GM19351 (cell line): ENCODE measurements around the gene TERB1.

Experiments used
- ATAC-seq: cut with Tn5 transposase; IDR thresholded peaks from one replicate; pipeline ENCODE4 v1.9.1; 2021; ENCODE audit warnings: mild to moderate bottlenecking, moderate library complexity; ENCODE audit not compliant: unreplicated experiment

The TERB1 gene

DNA sequence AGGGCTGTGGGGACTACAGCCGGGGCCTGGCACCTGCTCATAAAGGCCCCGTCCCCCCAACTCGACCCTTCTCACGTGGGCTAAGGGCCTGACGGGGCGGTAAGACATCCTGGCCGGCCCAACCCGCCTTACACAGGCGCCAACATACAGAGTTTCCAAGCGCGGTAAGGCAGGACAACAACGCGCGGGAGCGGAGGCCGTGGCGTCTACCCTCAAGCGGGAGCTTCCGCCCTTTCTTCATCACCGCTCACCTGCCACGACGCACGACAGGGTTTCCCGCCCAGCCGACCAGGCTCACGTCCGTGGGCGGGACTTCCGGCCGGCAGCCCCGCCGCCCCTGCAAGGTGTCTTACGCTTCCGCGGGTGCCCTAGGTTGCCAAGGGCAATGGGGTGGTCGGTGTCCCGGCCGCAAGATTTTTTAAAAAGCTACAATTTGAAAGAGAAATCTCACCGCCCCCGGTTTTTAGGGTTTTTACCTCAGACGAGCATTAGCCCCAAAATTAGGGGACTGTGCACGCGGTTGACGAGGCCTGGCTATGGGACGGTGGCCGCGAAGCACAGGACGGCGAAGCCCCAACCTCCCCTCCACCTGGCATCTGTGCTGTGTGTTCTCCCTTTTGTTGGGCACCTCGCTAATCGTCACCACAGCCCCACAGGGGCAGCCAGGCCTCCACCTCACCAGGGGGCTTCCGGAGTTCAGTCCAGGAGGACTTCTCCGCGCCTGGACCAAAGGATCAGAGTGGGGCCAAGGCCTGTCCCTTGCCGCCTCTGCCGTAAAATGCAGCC is at the start of gene TERB1:
TERB1 (minus strand) TSS at position 265 of the 786 bp plus-strand sequence. CDS start 4,786 bp downstream, outside the sequence.
- no peak for ATAC-seq

GRCh38 chr16:66850115-66850815 is 48.9 kb upstream of the TERB1 start:
- no peak for ATAC-seq

DNA sequence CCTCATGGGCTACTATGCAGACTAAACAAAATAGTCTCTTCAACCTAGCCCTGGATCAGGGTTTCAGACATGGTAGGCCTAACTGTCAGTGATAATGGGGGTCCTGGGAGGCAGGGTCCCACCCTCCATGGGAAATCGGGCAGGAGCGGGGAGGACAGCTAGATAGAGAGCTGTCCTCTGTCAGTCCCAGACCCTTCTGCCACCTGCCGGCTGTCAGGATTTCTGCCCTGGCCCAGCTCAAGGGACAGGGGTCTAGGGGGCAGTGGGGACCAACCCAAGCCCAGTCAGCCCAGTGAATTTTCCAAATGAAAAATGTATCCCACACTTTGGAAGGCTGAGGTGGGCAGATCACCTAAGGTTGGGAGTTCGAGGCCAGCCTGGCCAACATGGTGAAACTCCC is 48.2 kb upstream of the TERB1 start:
- no peak for ATAC-seq

DNA sequence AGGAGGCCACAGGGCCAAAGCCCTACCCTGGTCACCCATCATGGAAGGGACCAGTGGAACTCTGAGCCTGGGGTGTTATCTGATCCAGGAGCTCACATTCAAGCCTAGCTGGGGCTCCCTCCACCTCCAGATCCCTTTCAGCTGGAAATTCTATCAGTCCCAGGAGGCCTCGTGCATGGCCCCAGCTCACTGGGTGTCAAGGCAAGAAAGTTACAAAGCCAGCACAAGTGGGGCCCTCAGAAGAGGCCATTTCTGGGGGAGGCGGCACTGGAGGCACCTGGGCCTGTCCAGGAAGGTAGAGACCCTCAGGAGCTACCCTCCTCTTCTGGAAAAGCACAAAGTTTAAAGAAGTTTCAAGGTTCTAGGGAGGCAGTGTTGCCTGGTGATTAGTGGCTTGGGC is 47.6 kb upstream of the TERB1 start:
- ATAC-seq, result no peak

- ATAC-seq, result no peak
These were observed 46.8 kb upstream of the TERB1 start for GRCh38 chr16:66848172-66848571.

- no peak for ATAC-seq
These were observed 46.2 kb upstream of the TERB1 start for GRCh38 chr16:66847533-66848067.

DNA sequence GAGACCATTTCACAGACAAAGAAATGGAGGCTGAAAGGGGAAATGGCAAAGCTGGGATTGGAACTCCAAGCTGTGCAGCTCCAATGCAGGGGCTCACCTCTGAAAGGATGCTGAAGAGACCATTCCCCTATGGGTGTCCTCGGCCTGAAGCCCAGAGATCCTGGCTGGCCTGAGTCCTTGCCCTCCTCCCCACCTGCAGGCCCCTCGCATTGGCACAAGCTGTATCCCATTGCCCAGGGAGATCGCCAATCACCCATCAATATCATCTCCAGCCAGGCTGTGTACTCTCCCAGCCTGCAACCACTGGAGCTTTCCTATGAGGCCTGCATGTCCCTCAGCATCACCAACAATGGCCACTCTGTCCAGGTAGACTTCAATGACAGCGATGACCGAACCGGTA is 45.4 kb upstream of the TERB1 start:
- ATAC-seq, result no peak

GRCh38 chr16:66846266-66846665 is 44.9 kb upstream of the TERB1 start:
- peak; percentile 47 for ATAC-seq

DNA sequence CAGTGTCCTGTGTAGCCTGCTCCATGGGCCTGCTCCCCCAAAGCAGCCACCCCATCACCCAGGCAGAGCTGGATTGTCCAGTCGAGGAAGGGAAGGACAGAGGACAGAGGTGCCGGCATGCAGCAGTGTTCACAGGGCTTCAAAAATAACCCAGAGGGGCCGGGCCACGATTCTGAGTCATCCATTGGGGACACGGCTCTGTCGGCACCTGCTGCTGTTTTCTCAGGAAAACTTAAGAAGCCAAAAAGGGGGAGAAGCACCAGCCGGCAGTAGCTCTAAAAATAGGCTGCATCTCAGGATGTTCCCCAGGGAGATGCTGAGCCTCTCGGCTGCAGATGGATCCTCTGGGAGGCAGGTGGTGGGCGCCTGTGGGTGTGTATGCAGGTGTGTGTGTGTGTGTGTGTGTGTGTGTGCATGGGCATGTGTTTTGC is 44.4 kb upstream of the TERB1 start:
- no peak for ATAC-seq

DNA sequence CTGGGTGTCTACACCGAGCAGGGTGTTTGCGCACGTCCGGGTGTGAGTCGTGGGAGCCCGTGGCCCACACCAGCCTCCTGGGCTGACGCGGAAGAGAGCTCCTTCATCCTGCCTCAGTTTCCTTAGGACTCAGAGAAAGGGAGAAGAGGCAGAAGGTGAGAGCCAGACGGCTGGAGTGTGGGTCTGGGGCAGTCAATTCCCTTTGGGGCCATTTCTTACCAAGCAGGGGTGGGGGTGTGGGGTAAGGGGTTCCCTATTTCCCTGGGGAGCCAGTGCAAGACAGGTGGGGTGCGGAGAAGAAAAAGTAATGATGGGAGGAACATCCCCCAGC is 43.7 kb upstream of the TERB1 start:
- no peak for ATAC-seq

DNA sequence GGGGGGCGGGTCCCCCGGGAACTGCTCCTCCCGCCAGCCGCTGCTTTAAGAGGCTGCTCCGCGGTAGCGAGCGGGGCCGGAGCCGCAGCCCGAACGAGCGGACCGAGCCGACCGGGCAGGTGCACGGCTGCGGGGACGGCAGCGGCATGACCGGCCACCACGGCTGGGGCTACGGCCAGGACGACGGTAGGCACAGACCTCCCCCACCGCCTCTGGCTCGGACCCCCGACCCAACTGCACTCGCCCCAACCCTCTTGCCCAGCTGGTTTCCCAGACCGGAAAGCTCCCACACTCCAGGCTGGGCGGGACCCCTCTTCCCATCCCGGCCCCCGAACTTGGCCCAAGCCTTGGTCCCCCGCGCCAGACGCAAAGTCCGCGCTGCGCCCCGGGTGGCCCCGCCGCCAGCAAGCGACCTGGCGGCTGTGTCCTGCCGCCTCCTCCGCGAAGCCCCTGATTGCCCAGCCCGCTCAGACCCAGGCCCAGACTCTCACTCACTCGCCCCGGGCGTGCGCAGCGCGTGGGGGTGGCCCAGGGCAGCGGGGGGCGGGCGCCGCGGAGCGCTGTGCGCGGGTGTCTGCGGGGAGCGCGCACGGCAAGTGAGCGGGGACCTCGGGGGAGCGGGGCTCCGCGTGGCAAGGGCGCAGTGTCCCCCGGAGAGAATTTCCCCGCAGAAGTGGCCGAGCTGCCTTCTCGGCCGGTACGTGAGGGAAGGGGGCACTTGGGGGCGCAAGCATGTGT is 43.1 kb upstream of the TERB1 start, which contains the start of gene CA7:
CA7 (plus strand) TSS at position 73 of the 738 bp plus-strand sequence; CDS start at position 147, 74 bp downstream.
- ATAC-seq, result no peak

DNA sequence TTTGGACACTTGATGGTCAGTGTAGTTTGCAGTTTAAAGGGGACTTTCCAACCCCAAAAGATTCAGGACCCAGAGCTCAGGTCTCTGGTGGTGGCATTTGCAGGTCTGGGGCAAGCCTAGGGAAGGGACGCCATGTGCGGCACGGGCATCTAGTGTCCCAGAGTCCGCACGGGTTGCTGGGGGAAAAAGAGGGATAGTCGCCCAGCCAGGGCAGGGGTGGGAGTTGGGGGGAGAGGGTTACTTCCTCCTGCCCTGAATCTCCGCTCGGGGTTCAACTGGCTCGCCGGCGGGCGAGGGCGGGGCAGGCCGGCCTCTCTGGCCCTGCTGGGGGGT is 42.6 kb upstream of the TERB1 start:
- no peak for ATAC-seq

GRCh38 chr16:66843191-66843590 is 41.8 kb upstream of the TERB1 start:
- no peak for ATAC-seq

- ATAC-seq, result no peak
These were observed 41.4 kb upstream of the TERB1 start for GRCh38 chr16:66842765-66843164.

- no peak for ATAC-seq
These were observed 40.0 kb upstream of the TERB1 start for GRCh38 chr16:66841366-66841765.

DNA sequence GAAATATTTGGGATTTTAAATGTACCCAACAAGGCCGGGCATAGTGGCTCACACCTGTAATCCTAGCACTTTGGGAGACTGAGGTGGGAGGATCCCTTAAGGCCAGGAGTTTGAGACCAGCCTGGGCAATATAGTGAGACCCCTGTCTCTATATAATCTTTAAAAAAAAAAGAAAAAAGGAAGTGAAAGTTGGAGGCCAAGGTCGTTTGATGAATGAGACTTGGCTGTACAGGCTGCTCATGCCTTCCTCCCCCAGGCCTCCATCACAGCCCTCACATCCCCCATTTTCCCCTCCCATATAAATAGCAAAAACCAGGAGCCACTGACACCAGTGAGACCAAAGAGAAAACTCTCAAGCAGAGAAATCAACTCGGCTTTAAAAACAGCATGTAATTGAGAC is 39.5 kb upstream of the TERB1 start:
- no peak for ATAC-seq

GRCh38 chr16:66834746-66835145 is 33.4 kb upstream of the TERB1 start:
- ATAC-seq, result no peak

- no peak for ATAC-seq
These were observed 31.4 kb upstream of the TERB1 start for GRCh38 chr16:66832661-66833305.

DNA sequence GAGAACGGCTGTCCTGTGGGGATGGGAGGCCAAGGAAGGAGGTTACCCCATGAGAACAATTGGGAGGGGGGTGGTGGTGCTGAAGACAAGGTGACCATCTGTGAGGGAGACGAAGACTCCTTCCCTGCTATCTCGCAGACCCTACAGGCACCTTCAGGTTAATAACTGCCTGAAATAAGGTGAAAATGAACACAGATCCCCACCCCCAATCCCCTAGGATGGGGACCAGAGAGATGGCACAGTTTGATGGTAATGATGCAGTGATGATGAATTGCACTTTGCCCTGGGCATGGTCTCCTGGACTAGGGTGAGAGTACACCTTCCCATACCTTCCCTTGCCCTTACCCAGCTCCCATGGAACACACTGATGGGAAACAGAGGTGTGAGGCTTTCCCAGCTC is 30.8 kb upstream of the TERB1 start:
- no peak for ATAC-seq

DNA sequence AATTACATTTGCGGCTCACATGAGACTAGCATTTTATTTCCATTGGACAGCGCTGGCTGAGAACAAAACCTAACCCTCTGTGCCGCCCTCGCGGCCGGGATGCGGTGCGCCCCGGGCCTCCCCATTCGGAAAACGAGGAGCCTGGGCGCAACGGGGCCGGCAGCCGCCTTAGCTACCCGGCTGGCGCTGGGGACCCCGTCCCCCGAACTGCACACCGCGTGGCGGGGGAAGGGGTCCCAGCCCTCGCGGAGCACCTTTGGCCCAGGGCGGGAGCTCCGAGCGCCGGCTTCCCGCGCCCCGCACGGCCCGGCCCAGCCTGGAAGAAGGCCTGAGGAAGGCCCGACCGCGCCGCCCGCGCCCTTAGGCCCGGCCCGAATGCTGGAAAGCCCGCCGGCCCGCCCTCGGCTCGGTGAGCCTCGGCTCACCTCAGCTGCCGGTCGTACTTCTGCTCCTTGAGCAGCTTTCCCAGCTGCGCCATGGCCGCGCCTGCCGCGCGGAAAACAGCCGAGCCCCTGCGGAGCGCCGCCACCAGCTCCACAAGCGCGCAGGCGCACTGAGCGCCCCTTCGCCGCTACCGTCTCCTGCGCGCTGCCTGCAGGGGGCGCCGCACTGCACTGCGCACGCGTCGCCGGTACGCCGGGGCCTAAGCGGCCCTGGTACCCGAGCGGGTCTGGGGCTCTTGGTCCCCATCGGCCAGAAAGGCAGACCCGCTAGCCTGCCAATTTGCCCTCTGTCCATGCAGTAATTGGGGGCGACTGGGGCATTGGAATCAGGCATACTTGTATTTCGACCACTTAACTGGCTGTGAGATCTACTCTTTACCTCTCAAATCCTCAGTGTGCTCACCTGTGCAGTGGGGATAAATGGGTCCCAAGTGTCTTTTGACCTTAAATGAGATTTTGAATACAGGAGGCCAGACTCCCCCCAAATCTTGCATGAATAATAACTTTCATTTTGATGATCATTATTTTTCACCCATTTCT is 29.3 kb upstream of the TERB1 start, which contains the start of gene NAE1:
NAE1 (minus strand) TSS at position 555 of the 983 bp plus-strand sequence; CDS start at position 478, 77 bp downstream.
- peak; percentile 94 for ATAC-seq
